Measurements from ENCODE around the gene BLOC1S3.

DNA sequence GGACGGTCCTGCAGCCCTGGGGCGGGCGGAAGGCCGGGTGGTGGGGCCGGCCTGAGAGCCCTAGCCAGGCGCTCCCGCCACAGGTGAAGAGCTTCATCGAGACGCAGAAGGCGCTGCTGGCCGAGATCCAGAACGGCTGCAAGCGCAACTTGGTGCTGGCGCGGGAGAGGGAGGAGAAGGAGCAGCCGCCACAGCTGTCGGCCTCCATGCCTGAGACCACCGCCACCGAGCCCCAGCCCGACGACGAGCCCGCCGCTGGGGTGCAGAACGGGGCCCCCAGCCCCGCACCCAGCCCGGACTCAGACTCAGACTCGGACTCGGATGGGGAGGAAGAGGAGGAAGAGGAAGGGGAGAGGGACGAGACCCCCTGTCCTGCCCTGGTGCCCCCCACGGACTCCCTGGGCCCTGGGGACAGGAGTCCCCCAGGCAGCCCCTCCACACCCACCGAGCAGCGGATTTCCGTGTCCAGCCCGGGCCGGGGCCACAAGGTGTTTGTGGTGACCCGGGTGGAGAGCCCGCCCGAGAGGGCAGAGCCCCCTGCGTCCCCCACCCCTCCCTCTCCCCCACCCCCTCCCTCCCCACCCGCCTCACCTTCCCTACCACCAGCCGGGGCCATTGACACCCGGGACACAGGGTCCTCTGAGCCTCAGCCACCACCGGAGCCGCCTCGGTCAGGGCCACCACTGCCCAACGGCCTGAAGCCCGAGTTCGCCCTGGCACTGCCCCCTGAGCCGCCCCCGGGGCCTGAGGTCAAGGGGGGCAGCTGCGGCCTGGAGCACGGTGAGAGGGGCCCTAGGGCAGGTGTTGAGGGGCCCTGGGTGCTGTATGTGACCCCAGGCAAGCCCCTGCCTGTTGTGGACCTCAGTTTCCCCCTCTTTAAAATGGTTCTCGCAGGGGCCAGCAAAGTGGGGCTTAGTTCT is 33.1 kb upstream of the BLOC1S3 start:
- TF ChIP-seq, protein P1, sequence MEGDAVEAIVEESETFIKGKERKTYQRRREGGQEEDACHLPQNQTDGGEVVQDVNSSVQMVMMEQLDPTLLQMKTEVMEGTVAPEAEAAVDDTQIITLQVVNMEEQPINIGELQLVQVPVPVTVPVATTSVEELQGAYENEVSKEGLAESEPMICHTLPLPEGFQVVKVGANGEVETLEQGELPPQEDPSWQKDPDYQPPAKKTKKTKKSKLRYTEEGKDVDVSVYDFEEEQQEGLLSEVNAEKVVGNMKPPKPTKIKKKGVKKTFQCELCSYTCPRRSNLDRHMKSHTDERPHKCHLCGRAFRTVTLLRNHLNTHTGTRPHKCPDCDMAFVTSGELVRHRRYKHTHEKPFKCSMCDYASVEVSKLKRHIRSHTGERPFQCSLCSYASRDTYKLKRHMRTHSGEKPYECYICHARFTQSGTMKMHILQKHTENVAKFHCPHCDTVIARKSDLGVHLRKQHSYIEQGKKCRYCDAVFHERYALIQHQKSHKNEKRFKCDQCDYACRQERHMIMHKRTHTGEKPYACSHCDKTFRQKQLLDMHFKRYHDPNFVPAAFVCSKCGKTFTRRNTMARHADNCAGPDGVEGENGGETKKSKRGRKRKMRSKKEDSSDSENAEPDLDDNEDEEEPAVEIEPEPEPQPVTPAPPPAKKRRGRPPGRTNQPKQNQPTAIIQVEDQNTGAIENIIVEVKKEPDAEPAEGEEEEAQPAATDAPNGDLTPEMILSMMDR (conservative IDR thresholded peaks at IDR 0.05), result no peak
- no peak for TF ChIP-seq ZFX (IDR thresholded peaks at IDR 0.05)

Data from C4-2B (cell line).